DMS79 treated with DMSO at 0.1 percent for 48 hours (cell line): Measurements from ENCODE around the gene RDH13.
A peak's percentile ranks its signal among the peaks of the same experiment; 100 is the strongest.
"Not testable (repeated sequence)": the region's sequence is repeated elsewhere in the genome, so short reads cannot be mapped to it uniquely, and the experiment has no call there.

Experiments used
- DNase-seq: peaks from one replicate; lab custom pipeline; 2025; lab: John Stamatoyannopoulos, UW

Gene RDH13

DNA sequence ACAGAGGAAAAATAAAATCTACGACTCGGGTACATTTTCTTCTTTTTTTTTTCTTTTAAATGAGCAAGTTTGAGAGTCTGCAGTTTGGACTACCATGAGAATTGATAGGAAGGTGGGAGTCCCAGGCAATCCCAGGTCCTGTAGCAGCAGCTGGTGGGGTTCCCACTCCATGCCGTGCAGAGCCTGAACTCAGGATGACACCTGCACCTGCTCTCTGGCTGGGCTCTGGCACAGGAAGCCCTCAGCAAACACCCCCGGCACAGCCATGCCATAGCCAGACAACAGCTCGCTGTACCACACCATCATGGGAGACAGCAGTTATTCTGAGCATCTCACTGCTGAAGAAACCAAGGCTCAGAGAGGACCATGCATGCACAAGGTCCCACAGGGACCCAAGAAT, 18.7 kb downstream of the RDH13 start:
- no peak for DNase-seq

- DNase-seq, result no peak
Measured at GRCh38 chr19:55042688-55043087, 20.3 kb downstream of the RDH13 start.

DNA sequence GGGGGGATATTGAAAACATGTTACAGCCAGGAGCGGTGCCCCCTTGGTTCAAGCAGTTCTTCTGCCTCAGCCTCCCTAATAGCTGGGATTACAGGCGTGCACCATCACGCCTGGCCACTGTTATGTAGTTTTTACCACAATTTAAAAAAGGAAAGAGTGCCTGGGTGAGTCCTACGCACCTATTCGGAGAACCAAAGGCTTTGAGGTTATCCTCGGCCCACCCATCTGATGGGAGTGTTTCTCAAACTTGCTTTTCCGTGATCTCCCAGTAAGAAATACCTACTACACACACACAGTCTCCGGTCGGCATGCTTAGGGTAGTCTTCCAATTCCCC, 20.6 kb downstream of the RDH13 start:
- DNase-seq, result no peak

DNA sequence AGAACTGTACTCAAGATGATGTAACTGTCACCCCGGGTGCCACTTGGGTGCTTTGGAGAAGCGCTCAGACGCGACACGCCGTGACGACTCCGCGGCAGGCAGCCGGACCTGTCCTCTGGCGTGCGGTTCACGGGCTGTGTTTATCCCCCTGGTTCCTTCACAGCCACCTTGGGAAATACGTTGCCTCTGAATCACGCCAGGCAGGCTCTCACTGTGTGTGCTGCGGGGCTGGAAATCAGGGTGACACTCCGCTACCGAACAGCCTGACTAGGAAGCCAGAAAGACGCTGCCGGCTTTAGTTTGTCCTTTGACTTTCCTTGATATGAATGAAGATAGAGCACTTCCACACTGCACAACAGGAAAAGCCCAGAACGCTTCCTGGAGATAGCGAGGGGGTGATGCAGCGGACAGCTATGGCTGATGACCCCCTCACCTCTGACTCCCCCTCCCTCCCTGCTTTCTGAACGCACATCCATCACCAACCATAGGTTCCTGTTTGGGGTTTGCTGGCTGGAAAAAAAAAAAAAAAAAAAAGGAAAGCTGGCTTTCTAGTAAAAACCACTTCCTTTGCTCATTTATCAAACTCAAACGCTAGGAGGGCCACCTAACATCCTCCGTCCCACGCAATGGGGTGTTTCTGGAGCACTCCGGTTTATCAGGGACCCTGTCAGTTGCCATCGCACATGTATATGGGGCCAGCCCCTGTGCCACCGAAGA, 21.2 kb downstream of the RDH13 start:
- DNase-seq, result no peak

GRCh38 chr19:55041244-55041626, 21.7 kb downstream of the RDH13 start:
- DNase-seq, result no peak

- not testable (repeated sequence) for DNase-seq
Measured at GRCh38 chr19:55040654-55041053, 22.3 kb downstream of the RDH13 start.

GRCh38 chr19:55037603-55038002, 25.3 kb downstream of the RDH13 start:
- not testable (repeated sequence) for DNase-seq

- DNase-seq, result no peak
Measured at GRCh38 chr19:55036058-55036457, 26.9 kb downstream of the RDH13 start.

DNA sequence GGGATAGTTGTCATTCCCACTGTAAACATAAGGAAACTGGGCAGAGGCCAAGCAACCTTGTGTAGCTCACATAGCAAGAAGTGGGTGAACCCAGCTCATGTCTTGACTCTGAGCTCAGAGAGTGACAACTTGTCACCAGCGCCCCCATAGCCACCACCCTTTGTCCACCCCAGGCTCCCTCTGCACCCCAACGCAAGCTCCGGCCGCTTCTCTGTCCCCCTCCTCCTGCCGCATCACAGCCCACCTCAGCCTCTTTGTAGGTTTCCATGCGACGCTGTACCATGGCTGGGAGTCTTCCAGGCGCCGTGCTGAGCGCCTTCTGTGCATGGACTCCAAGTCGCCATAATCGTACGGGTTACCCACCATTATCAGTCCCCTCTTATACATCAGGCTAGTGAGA, 28.2 kb downstream of the RDH13 start:
- DNase-seq, result no peak

GRCh38 chr19:55032976-55033643, 29.8 kb downstream of the RDH13 start:
- not testable (repeated sequence) for DNase-seq

DNA sequence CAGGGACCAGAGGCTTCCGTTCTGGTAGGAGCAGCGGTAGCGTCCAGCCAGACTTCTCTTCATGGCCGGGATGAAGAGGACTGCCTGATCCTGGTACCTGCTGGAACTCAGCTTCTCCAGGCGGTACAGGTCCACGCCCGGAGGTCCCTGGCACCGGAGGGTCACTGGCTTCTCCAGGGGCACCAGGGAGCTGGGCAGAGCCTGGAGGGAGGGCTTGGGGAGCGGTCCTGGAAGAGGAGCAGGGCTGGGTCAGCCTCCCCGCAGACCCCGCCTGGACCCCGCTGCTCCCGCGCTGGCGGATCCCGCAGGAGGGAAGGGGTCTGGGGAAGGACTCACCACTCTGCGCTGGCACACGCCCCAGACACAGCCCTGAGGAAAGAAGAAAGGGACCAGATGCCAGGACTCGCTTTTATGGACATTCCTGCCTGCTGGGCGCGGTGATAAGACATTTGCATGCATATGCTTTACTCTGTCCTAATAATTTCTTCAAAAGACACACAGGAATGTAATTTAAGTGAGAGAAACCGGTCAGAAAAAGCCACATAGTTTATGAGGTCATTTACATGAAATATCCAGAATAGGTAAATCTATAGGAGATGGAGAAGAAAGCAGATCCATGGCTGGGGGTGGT, 30.7 kb downstream of the RDH13 start:
- DNase-seq, result no peak

DNA sequence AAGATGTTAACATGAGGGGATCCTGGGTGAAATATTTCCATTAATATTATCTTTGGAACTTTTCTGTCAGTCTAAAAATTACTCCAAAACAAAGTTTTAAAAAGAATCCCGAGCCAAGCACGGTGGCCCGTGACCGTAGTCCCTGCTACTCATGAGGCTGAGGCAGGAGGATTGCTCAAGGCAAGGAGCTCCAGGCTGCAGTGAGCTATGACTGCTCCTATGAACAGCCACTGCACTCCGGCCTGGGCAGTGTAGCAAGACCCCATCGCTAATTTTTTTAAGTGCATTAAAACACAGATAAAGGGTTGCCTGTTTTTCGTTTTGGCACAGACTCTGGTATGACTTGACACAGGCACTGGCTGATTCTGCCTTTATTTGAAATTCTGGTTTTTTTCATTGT, 31.8 kb downstream of the RDH13 start:
- DNase-seq, result no peak

DNA sequence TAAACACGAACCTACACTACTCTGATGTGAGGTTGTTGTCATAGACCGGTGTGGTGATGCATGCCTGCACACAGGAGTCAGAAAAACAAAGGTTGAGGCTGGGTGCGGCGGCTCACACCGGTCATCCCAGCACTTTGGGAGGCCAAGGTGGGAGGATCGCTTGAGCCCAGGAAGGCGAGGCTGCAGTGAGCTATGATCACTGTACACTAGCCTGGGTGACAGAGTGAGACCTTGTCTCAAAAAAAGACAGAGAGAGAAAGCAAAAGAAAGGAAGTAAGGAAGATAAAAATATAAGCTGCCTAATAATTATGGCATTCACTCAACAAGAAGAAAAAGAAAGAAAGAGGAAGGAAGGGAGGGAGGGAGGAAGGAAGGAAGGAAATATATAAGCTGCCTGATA, 34.2 kb downstream of the RDH13 start:
- no peak for DNase-seq

- no peak for DNase-seq
Measured at GRCh38 chr19:55027472-55028337, 35.2 kb downstream of the RDH13 start.

- DNase-seq, result not testable (repeated sequence)
Measured at GRCh38 chr19:55027140-55027471, 35.8 kb downstream of the RDH13 start.

- DNase-seq, result no peak
Measured at GRCh38 chr19:55024111-55024510, 38.8 kb downstream of the RDH13 start.

DNA sequence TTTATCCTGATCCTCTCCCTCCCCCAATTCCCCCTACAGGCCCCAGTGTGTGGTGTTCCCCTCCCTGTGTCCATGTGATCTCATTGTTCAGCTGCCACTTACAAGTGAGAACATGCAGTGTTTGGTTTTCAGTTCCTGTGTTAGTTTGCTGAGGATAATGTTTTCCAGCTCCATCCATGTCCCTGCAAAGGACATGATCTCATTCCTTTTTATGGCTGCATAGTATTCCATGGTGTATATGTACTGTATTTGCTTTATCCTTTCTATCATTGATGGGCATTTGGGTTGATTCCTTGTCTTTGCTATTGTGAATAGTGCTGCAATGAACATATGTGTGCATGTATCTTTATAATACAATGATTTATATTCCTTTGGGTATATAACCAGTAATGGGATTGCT, 42.6 kb downstream of the RDH13 start:
- not testable (repeated sequence) for DNase-seq

DNA sequence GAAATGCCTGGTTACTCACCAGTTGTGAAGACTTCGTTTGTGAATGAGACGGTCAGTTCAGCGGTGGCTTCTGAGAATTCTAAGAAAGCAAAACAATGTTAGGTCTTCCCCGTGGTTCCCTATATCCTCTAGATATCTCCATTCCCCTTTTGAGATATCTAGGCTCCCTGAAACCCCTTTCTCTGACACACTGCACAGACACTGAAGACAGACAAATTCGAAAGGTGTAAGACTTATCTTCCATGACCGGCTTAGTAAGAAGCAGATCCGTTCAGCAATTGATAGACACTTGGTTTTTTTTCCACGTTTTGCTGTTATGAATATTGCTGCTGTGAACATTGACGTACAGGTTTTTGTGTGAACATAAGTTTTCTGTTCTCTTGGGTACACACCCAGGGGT, 44.3 kb downstream of the RDH13 start:
- no peak for DNase-seq

GRCh38 chr19:55018216-55018615, 44.7 kb downstream of the RDH13 start:
- no peak for DNase-seq

DNA sequence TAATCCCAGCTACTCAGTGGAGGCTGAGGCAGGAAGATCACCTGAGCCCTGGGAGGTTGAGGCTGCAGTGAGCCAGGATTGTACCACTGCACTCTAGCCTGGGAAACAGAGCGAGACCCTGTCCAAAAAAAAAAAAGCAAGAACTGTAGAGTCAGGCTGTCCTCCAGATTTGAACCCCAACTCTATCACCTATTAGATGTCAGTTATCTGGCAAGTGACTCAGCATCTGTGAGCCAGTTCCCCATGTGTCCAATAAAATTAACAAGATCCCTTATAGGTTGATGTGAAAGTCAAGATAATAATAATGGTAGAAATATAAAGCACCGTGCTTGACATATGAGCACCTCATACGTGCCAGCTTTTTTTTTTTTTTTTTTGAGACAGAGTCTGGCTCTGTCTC, 46.9 kb downstream of the RDH13 start:
- no peak for DNase-seq

DNA sequence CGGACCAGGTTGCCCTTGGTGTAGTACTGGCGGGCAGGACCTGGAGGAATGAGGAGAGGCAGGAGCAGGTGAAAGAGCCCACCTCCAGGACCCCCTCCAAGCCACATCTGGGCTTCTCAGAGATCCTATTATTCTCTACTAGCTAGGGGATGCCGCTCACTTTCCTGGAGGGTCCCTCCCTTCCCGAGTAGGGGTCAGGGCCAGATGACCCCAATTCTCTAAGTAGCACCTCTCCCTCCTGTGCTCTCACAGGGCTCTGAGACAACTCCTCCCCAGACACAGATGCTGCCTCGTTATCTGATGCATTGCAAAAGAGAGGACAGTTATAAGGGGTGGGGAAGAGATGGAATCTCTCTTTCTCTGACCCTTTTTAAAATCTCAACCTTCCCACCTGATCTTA, 47.8 kb downstream of the RDH13 start:
- DNase-seq, result no peak

- peak; percentile 3 for DNase-seq
Measured at GRCh38 chr19:55014714-55015113, 48.2 kb downstream of the RDH13 start.

- DNase-seq, result no peak
Measured at GRCh38 chr19:55013596-55013995, 49.4 kb downstream of the RDH13 start.
